SK-N-SH (cell line): ENCODE measurements around the gene PWWP2B. TPM values are rescaled to one million over a fixed set of nuclear protein-coding genes. Genes with fewer than 3 reads are reported as not detected.

Source experiments
- CTCF ChIA-PET: fragments of 300-600, 350-600 bp; formaldehyde crosslinking; extraction: SDS; loops from one replicate; lab custom pipeline; 2021; lab: Yijun Ruan, JAX
- POLR2A ChIA-PET: fragments of 350-600 bp; sonication (Branson Sonifier 250); formaldehyde crosslinking; extraction: SDS; loops from one replicate; lab custom pipeline; 2020; ENCODE audit warnings: antibody characterized with exemption, inconsistent platforms; lab: Yijun Ruan, JAX
- DNase-seq: peaks from one replicate; pipeline ENCODE4 v3.0.0; 2012
- H2AFZ ChIP-seq: fragments of 200-600 bp; sonication (generic); 2 replicates; pipeline ENCODE4 v1.8.1; 2016; ENCODE audit warnings: antibody characterized with exemption, mild to moderate bottlenecking, low read depth
- H3F3A ChIP-seq: fragments of 200-600 bp; sonication (generic); replicated peaks from 2 replicates; pipeline ENCODE3; 2016; ENCODE audit warnings: antibody characterized with exemption, mild to moderate bottlenecking; ENCODE audit not compliant: insufficient read depth
- H3K27ac ChIP-seq, 2 experiments: fragments of 200-500 bp in 1 of 2; fragments of 200-600 bp in 1 of 2; sonication (Bioruptor generic) in 1 of 2; sonication (generic), shearing (Covaris generic) in 1 of 2; 2 replicates each; pipeline versions ENCODE4 v1.5.1 to v1.6.1; 2014 to 2016; ENCODE audit warnings: low read depth in 2 of 2, inconsistent platforms in 1 of 2, low read length in 1 of 2, mild to moderate bottlenecking in 1 of 2, mixed read lengths in 1 of 2
- H3K27me3 ChIP-seq: fragments of 200-600 bp; sonication (generic), shearing (Covaris generic); 2 replicates; pipeline ENCODE4 v1.6.1; 2016; ENCODE audit warnings: mixed run types; ENCODE audit not compliant: insufficient read depth
- H3K36me3 ChIP-seq, 2 experiments: fragments of 200-500 bp in 1 of 2; fragments of 200-600 bp in 1 of 2; sonication (Bioruptor generic) in 1 of 2; sonication (generic) in 1 of 2; replicated peaks in 1 of 2; 2 replicates each; pipeline versions ENCODE3 to v1.5.1; 2014 to 2016; ENCODE audit warnings: low read length in 1 of 2, mild to moderate bottlenecking in 1 of 2; ENCODE audit not compliant: insufficient read depth in 2 of 2, control insufficient read depth in 1 of 2
- H3K4me1 ChIP-seq, 2 experiments: fragments of 200-500 bp in 1 of 2; fragments of 200-600 bp in 1 of 2; sonication (Bioruptor generic) in 1 of 2; sonication (generic), shearing (Covaris generic) in 1 of 2; 2 replicates each; pipeline versions ENCODE4 v1.5.1 to v1.6.1; 2014 to 2016; ENCODE audit warnings: low read depth in 1 of 2, low read length in 1 of 2, mixed run types in 1 of 2; ENCODE audit not compliant: insufficient read depth in 2 of 2, control insufficient read depth in 1 of 2
- H3K4me2 ChIP-seq: fragments of 200-600 bp; sonication (generic), shearing (Covaris generic); 2 replicates; pipeline ENCODE4 v1.6.1; 2017; ENCODE audit warnings: mixed run types
- H3K4me3 ChIP-seq, 2 experiments: fragments of 200-500 bp in 1 of 2; fragments of 200-600 bp in 1 of 2; sonication (Bioruptor generic) in 1 of 2; sonication (generic), shearing (Covaris generic) in 1 of 2; 2 replicates each; pipeline versions ENCODE4 v1.5.1 to v1.8.1; 2014 to 2016; ENCODE audit warnings: low read depth in 2 of 2, inconsistent platforms in 1 of 2, low read length in 1 of 2, mild to moderate bottlenecking in 1 of 2, mixed read lengths in 1 of 2, moderate library complexity in 1 of 2
- H3K79me2 ChIP-seq: fragments of 200-600 bp; sonication (generic); 2 replicates; pipeline ENCODE4 v1.8.1; 2017; ENCODE audit warnings: mild to moderate bottlenecking; ENCODE audit not compliant: insufficient read depth
- H3K9ac ChIP-seq: fragments of 200-600 bp; sonication (generic); 2 replicates; pipeline ENCODE4 v1.6.1; 2017; ENCODE audit warnings: mixed run types
- H3K9me2 ChIP-seq: fragments of 200-600 bp; sonication (generic); 2 replicates; pipeline ENCODE4 v1.6.1; 2017; ENCODE audit warnings: mixed run types
- H3K9me3 ChIP-seq: fragments of 200-600 bp; sonication (generic); 2 replicates; pipeline ENCODE4 v1.6.1; 2017; ENCODE audit warnings: mixed run types, mild to moderate bottlenecking, moderate library complexity
- H4K20me1 ChIP-seq: fragments of 200-600 bp; sonication (generic); 2 replicates; pipeline ENCODE4 v1.6.1; 2017; ENCODE audit warnings: mild to moderate bottlenecking, mixed run types; ENCODE audit not compliant: insufficient read depth
- CHD2 ChIP-seq: fragments of 150-350 bp; IDR thresholded peaks from 2 replicates; pipeline ENCODE4 v1.6.1; 2018; ENCODE audit warnings: low read length; ENCODE audit not compliant: partially characterized antibody
- EZH2phosphoT487 ChIP-seq: fragments of 200-600 bp; sonication (generic); IDR thresholded peaks from 2 replicates; pipeline ENCODE4 v1.6.1; 2017; ENCODE audit warnings: low read depth, mixed run types, mild to moderate bottlenecking, antibody characterized with exemption, moderate library complexity, borderline replicate concordance
- FOXJ3 ChIP-seq: sonication (generic); formaldehyde crosslinking; IDR thresholded peaks from 2 replicates; pipeline ENCODE4 v1.5.1; 2020; ENCODE audit warnings: mild to moderate bottlenecking, missing genetic modification reagents
- FOXM1 ChIP-seq: IDR thresholded peaks from 2 replicates; pipeline ENCODE4 v1.4.0; 2012; ENCODE audit warnings: low read depth, mild to moderate bottlenecking
- JUND ChIP-seq: IDR thresholded peaks from 2 replicates; pipeline ENCODE4 v1.4.0; 2012
- MEF2A ChIP-seq: IDR thresholded peaks from 2 replicates; pipeline ENCODE4 v1.4.0; 2012; ENCODE audit warnings: low read depth, borderline replicate concordance
- NFIC ChIP-seq: IDR thresholded peaks from 2 replicates; pipeline ENCODE4 v1.4.0; 2012; ENCODE audit warnings: borderline replicate concordance
- RCOR1 ChIP-seq: fragments of 150-350 bp; IDR thresholded peaks from 2 replicates; pipeline ENCODE4 v1.6.1; 2017; ENCODE audit warnings: antibody characterized with exemption, low read length
- RFX5 ChIP-seq: IDR thresholded peaks from 2 replicates; pipeline ENCODE4 v1.6.1; 2012; ENCODE audit warnings: mild to moderate bottlenecking, improper control_type of control experiment, low read length
- RXRA ChIP-seq: IDR thresholded peaks from 2 replicates; pipeline ENCODE4 v1.4.0; 2012; ENCODE audit warnings: low read depth, mild to moderate bottlenecking, borderline replicate concordance
- TAF1 ChIP-seq: IDR thresholded peaks from 2 replicates; pipeline ENCODE4 v1.6.1; 2012; ENCODE audit warnings: low read depth, mild to moderate bottlenecking, low read length, moderate library complexity, borderline replicate concordance
- TCF12 ChIP-seq: IDR thresholded peaks from 2 replicates; pipeline ENCODE4 v1.4.0; 2012
- TEAD4 ChIP-seq: IDR thresholded peaks from 2 replicates; pipeline ENCODE4 v1.4.0; 2012; ENCODE audit warnings: mild to moderate bottlenecking, borderline replicate concordance; ENCODE audit not compliant: insufficient read depth
- YY1 ChIP-seq: IDR thresholded peaks from 2 replicates; pipeline ENCODE4 v1.4.0; 2012; ENCODE audit warnings: low read depth, mild to moderate bottlenecking
- WGBS: methylation state at CpG from one replicate; pipeline ENCODE4 v1.1.6; 2017; ENCODE audit warnings: low lambda C conversion rate; 5-methylcytosine and 5-hydroxymethylcytosine counted together
- polyA plus RNA-seq, 3 experiments: library from polyadenylated mRNA; depleted of rRNA; stranded (reverse); fragments of >200 nt; gene quantifications; 2 replicates each; pipeline ENCODE4 v1.2.3, GENCODE V29; 2012
- TF ChIP-seq, protein P1 (sequence below): IDR thresholded peaks from 2 replicates; pipeline ENCODE4 v1.4.0; 2012; ENCODE audit warnings: low read depth
- TF ChIP-seq, protein P2 (sequence below): fragments of 150-350 bp; IDR thresholded peaks from 2 replicates; pipeline ENCODE4 v1.6.1; 2016; ENCODE audit warnings: mild to moderate bottlenecking, low read depth, low read length
- TF ChIP-seq, protein P3 (sequence below): IDR thresholded peaks from 2 replicates; pipeline ENCODE4 v1.6.1; 2012; ENCODE audit warnings: mild to moderate bottlenecking, low read depth, low read length, moderate library complexity

PWWP2B gene
- polyA plus RNA-seq, 1 of the 3 experiments (the other 2 are of a cell fraction): 2.4 TPM

DNA sequence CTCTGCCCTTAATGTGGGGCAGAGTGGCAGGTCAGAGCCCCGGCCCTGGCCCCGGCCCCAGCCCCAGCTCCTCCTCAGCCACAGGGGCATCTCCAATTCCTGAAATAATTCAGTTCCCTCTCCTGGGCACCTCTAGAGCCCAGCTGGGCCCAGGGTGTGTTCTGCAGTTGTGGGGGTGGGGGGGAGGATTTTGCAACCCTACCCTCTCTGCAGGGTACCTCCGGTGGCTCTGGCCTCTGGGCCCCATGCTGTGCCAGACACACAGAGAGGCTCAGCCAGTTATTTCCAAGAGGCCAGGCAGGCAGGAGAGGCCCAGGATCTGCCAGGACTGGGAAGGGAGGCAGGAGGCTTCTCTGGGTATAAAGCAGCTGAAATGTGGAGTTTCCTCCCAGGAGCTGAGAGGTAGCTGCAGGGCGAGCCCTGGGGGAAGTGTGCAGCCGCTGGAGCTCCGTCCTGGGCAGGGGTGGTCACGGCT is 47.9 kb downstream of the PWWP2B start:
- ChIA-PET CTCF (interaction anchor here (1.0 kb wide), 1 partner anchor 14 kb away, joined by 4 read pairs; no protein-coding TSS in a partner anchor), POLR2A (no interaction called here)
- H3K27ac ChIP-seq: no peak overlapping the region

DNA sequence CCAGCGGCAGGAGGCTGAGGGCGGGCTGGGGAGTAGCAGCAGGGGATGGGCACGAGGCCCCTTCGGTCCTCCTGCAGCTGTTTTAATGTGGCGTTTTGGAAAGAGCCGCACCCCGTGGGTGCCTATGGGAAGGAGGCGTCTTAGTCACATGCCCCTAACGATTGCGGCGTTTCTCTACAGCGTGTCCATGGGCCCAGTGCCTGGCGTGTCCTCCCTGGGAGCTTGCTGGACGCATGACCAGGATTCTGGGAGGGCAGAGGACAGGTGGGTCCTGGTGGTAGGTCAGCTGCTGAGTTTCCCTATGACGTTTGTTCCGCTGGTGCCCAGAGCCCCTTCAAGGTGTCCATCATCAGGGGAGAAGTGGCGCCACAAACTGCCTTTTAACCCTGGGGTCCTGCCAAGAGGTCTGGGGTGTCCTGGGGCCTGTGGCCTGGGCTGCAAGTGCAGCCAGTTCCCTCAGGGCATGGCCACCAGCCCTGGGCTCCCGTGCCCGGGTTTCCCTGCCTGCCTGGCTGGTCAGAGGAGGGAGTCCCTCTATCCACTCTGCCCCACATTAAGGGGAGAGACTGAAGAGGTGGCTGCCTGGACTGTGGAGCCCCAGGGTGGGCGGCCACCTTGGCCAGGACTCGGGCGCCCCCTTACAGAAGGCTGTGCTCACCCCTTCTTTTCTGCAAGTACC is 48.7 kb downstream of the PWWP2B start:
- no peak overlapping the region for H3K4me2 ChIP-seq
- no peak for DNase-seq
- no peak for TF ChIP-seq YY1
- TF ChIP-seq, protein P1, sequence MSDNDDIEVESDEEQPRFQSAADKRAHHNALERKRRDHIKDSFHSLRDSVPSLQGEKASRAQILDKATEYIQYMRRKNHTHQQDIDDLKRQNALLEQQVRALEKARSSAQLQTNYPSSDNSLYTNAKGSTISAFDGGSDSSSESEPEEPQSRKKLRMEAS: no peak
- no peak for TF ChIP-seq FOXJ3 (CRISPR knock-in tag)
- no peak for TF ChIP-seq NFIC
- TF ChIP-seq RCOR1: no peak
- TF ChIP-seq TAF1: no peak
- no peak for TF ChIP-seq RXRA
- TF ChIP-seq, protein P2, sequence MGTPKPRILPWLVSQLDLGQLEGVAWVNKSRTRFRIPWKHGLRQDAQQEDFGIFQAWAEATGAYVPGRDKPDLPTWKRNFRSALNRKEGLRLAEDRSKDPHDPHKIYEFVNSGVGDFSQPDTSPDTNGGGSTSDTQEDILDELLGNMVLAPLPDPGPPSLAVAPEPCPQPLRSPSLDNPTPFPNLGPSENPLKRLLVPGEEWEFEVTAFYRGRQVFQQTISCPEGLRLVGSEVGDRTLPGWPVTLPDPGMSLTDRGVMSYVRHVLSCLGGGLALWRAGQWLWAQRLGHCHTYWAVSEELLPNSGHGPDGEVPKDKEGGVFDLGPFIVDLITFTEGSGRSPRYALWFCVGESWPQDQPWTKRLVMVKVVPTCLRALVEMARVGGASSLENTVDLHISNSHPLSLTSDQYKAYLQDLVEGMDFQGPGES: no peak
- no peak for TF ChIP-seq MEF2A
- no peaks in the 10 kb centered on the region for H3K9me3 ChIP-seq
- H3F3A ChIP-seq: peaks cover 8% of the 10 kb centered on the region
- CTCF ChIA-PET: interaction anchor here (1.0 to 1.8 kb wide), 5 partner anchors 8 to 92 kb away, joined by 3 to 9 read pairs (median 5); no protein-coding TSS in a partner anchor
- no peak overlapping the region for H3K27ac ChIP-seq
- H3K79me2 ChIP-seq: no peaks in the 10 kb centered on the region
- no peaks in the 10 kb centered on the region for H3K9me2 ChIP-seq
- H3K4me1 ChIP-seq: peaks cover 19 to 24% of the 10 kb centered on the region in 2 experiments; a peak in 2 of 4 replicates
- H3K27me3 ChIP-seq: no peaks in the 10 kb centered on the region
- no peaks in the 10 kb centered on the region for H3K36me3 ChIP-seq
- H4K20me1 ChIP-seq: no peaks in the 10 kb centered on the region
- 95% methylated on average over 14 of the region's 22 CpGs for WGBS
- no peak overlapping the region for H2AFZ ChIP-seq
- POLR2A ChIA-PET: no interaction called here
- no peak overlapping the region for H3K9ac ChIP-seq
- H3K4me3 ChIP-seq: no peak overlapping the region

More for the DNA sequence above, 47.9 kb downstream of the PWWP2B start:
- Histone ChIP-seq H3K9me3 (no peaks in the 10 kb centered on the region), H3K27me3 (no peaks in the 10 kb centered on the region), H3K4me3 (no peak overlapping the region), H3K4me2 (no peak overlapping the region), H3K9ac (no peak overlapping the region), H3K79me2 (no peaks in the 10 kb centered on the region), H3K4me1 (peaks cover 19 to 24% of the 10 kb centered on the region in 2 experiments; a peak in 2 of 4 replicates), H4K20me1 (no peaks in the 10 kb centered on the region), H3K9me2 (no peaks in the 10 kb centered on the region), H3F3A (peaks cover 8% of the 10 kb centered on the region), H2AFZ (no peak overlapping the region), H3K36me3 (no peaks in the 10 kb centered on the region)
- DNase-seq: no peak
- 83% methylated on average over 5 of the region's 7 CpGs for WGBS
- TF ChIP-seq RFX5: no peak
- TF ChIP-seq, protein P2: no peak
- TF ChIP-seq EZH2phosphoT487: no peak
- TF ChIP-seq, protein P1: no peak
- TF ChIP-seq FOXJ3 (CRISPR knock-in tag): no peak
- no peak for TF ChIP-seq JUND
- no peak for TF ChIP-seq TEAD4
- no peak for TF ChIP-seq TCF12
- TF ChIP-seq CHD2: no peak
- TF ChIP-seq NFIC: no peak
- TF ChIP-seq FOXM1: no peak
- TF ChIP-seq, protein P3, sequence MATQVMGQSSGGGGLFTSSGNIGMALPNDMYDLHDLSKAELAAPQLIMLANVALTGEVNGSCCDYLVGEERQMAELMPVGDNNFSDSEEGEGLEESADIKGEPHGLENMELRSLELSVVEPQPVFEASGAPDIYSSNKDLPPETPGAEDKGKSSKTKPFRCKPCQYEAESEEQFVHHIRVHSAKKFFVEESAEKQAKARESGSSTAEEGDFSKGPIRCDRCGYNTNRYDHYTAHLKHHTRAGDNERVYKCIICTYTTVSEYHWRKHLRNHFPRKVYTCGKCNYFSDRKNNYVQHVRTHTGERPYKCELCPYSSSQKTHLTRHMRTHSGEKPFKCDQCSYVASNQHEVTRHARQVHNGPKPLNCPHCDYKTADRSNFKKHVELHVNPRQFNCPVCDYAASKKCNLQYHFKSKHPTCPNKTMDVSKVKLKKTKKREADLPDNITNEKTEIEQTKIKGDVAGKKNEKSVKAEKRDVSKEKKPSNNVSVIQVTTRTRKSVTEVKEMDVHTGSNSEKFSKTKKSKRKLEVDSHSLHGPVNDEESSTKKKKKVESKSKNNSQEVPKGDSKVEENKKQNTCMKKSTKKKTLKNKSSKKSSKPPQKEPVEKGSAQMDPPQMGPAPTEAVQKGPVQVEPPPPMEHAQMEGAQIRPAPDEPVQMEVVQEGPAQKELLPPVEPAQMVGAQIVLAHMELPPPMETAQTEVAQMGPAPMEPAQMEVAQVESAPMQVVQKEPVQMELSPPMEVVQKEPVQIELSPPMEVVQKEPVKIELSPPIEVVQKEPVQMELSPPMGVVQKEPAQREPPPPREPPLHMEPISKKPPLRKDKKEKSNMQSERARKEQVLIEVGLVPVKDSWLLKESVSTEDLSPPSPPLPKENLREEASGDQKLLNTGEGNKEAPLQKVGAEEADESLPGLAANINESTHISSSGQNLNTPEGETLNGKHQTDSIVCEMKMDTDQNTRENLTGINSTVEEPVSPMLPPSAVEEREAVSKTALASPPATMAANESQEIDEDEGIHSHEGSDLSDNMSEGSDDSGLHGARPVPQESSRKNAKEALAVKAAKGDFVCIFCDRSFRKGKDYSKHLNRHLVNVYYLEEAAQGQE: no peak
